A549 (cell line): ENCODE measurements around the gene FAM162A.

Experiments used
- CBX8 ChIP-seq: fragments of 200-600 bp; sonication (generic); IDR thresholded peaks from 2 replicates; pipeline ENCODE4 v1.6.1; 2016
- CTCF ChIP-seq: fragments of >200 bp; sonication (Bioruptor Twin); formaldehyde crosslinking; IDR thresholded peaks from 3 replicates; pipeline ENCODE4 v1.5.1; 2016
- ELK1 ChIP-seq: fragments of 150-350 bp; IDR thresholded peaks from 2 replicates; pipeline ENCODE4 v1.6.1; 2014; ENCODE audit warnings: low read depth, mild to moderate bottlenecking, low read length
- EP300 ChIP-seq, 2 experiments: fragments of >200 bp; sonication (Bioruptor Twin); formaldehyde crosslinking; IDR thresholded peaks; 2 replicates in 1 of 2; 3 replicates in 1 of 2; pipeline ENCODE4 v1.6.1; 2016 to 2017
- ESRRA ChIP-seq: fragments of 150-350 bp; IDR thresholded peaks from 2 replicates; pipeline ENCODE4 v1.6.1; 2014; ENCODE audit warnings: mild to moderate bottlenecking, low read length, borderline replicate concordance
- FOXS1 ChIP-seq: fragments of 250-450 bp; sonication (Bioruptor Pico); IDR thresholded peaks from 2 replicates; pipeline ENCODE4 v1.5.0; 2020; ENCODE audit warnings: mild to moderate bottlenecking, moderate library complexity
- JUNB ChIP-seq: fragments of >200 bp; sonication (Bioruptor Twin); formaldehyde crosslinking; IDR thresholded peaks from 2 replicates; pipeline ENCODE4 v1.6.1; 2016
- KDM1A ChIP-seq: fragments of 200-600 bp; sonication (generic); IDR thresholded peaks from 2 replicates; pipeline ENCODE4 v1.6.1; 2016; ENCODE audit warnings: low read depth, mild to moderate bottlenecking
- MAX ChIP-seq: IDR thresholded peaks from 2 replicates; pipeline ENCODE4 v1.6.1; 2012
- MYC ChIP-seq: IDR thresholded peaks from 2 replicates; pipeline ENCODE4 v1.6.1; 2012; ENCODE audit warnings: mild to moderate bottlenecking, inconsistent platforms, low read length, improper control_type of control experiment, borderline replicate concordance
- POLR2A ChIP-seq: IDR thresholded peaks from 2 replicates; pipeline ENCODE4 v1.6.1; 2012; ENCODE audit warnings: mild to moderate bottlenecking, low read length
- RAD21 ChIP-seq, 2 experiments: fragments of >200 bp in 1 of 2; sonication (Bioruptor Twin) in 1 of 2; formaldehyde crosslinking in 1 of 2; IDR thresholded peaks in 1 of 2; conservative IDR thresholded peaks in 1 of 2; 2 replicates in 1 of 2; 3 replicates in 1 of 2; pipeline ENCODE4 v1.6.1; 2012 to 2018; ENCODE audit warnings: inconsistent platforms in 1 of 2
- RFX5 ChIP-seq: fragments of 450-650 bp; IDR thresholded peaks from 2 replicates; pipeline ENCODE4 v1.7.1; 2014; ENCODE audit warnings: antibody characterized with exemption, mild to moderate bottlenecking, moderate library complexity
- SMC3 ChIP-seq: fragments of >200 bp; sonication (Bioruptor Twin); formaldehyde crosslinking; IDR thresholded peaks from 3 replicates; pipeline ENCODE4 v1.6.1; 2018; ENCODE audit warnings: inconsistent platforms

GRCh38 chr3:122414391-122414790, 30.4 kb downstream of the FAM162A start:
- TF ChIP-seq EP300 (IDR thresholded peaks at IDR 0.05): no peak
- no peak for TF ChIP-seq RAD21 (conservative IDR thresholded peaks at IDR 0.05 in 1 of 2, IDR thresholded peaks at IDR 0.05 in 1 of 2)
- no peak for TF ChIP-seq KDM1A
- no peak for TF ChIP-seq JUNB
- no peak for TF ChIP-seq MAX
- TF ChIP-seq POLR2A: no peak
- no peak for TF ChIP-seq ESRRA
- no peak for TF ChIP-seq CBX8
- TF ChIP-seq FOXS1 (CRISPR knock-in tag): no peak
- no peak for TF ChIP-seq RFX5
- TF ChIP-seq ELK1: no peak
- TF ChIP-seq CTCF: no peak
- TF ChIP-seq MYC: no peak
- TF ChIP-seq SMC3: no peak
